GM12891 (cell line): ENCODE results near the gene ZNF532.

ENCODE experiments used
- DNase-seq: peaks from one replicate; pipeline ENCODE4 v3.0.0; 2011; ENCODE audit warnings: low spot score; ENCODE audit not compliant: insufficient read length
- FAIRE-seq: peaks from 2 replicates; lab custom pipeline; 2011; peaks lifted over from hg19 to GRCh38; lab: Jason Lieb, UNC
- PAX5 ChIP-seq: IDR thresholded peaks from 2 replicates; pipeline ENCODE4 v1.6.1; 2011; ENCODE audit warnings: low read length, moderate library complexity, mild to moderate bottlenecking; ENCODE audit not compliant: insufficient read depth, severe bottlenecking
- POLR2A ChIP-seq: IDR thresholded peaks from 2 replicates; pipeline ENCODE4 v1.6.1; 2011; ENCODE audit warnings: low read depth, low read length, control low read depth
- POLR2AphosphoS5 ChIP-seq: IDR thresholded peaks from 2 replicates; pipeline ENCODE4 v1.6.1; 2011; ENCODE audit warnings: low read depth, low read length, control low read depth
- POU2F2 ChIP-seq: IDR thresholded peaks from 2 replicates; pipeline ENCODE4 v1.6.1; 2011; ENCODE audit warnings: low read depth, mild to moderate bottlenecking, control low read depth, low read length, moderate library complexity
- SPI1 ChIP-seq: IDR thresholded peaks from 2 replicates; pipeline ENCODE4 v1.6.1; 2011; ENCODE audit warnings: low read depth, low read length, control low read depth
- TAF1 ChIP-seq: IDR thresholded peaks from 2 replicates; pipeline ENCODE4 v1.6.1; 2011; ENCODE audit warnings: low read depth, low read length, control low read depth

ZNF532 gene

GRCh38 chr18:58896268-58896667 lies 31.6 kb downstream of the ZNF532 start:
- DNase-seq (peak; percentile 34), FAIRE-seq (peak; percentile 94)
- no peak for TF ChIP-seq POLR2A
- TF ChIP-seq TAF1: no peak
- peak; percentile 36; the same call in 1 of the 2 replicates for TF ChIP-seq SPI1
- no peak for TF ChIP-seq PAX5
- TF ChIP-seq POLR2AphosphoS5: no peak
- peak; percentile 45; the same call in 1 of the 2 replicates for TF ChIP-seq POU2F2

- FAIRE-seq: no peak
- no peak for DNase-seq
- no peak for TF ChIP-seq POLR2AphosphoS5
- TF ChIP-seq SPI1: no peak
- TF ChIP-seq TAF1: no peak
- TF ChIP-seq POLR2A: no peak
- TF ChIP-seq PAX5: no peak
- TF ChIP-seq POU2F2: no peak
These were observed 32.2 kb downstream of the ZNF532 start for GRCh38 chr18:58896734-58897508.

GRCh38 chr18:58898010-58898799 lies 33.5 kb downstream of the ZNF532 start:
- DNase-seq: no peak
- peak; percentile 9 for FAIRE-seq
- no peak for TF ChIP-seq SPI1
- no peak for TF ChIP-seq POU2F2

- FAIRE-seq (no peak), DNase-seq (no peak)
- no peak for TF ChIP-seq POU2F2
- no peak for TF ChIP-seq PAX5
- TF ChIP-seq TAF1: no peak
- TF ChIP-seq POLR2A: no peak
- TF ChIP-seq POLR2AphosphoS5: no peak
- TF ChIP-seq SPI1: no peak
These were observed 35.5 kb downstream of the ZNF532 start for GRCh38 chr18:58900015-58900649.

- DNase-seq (no peak), FAIRE-seq (no peak)
- no peak for TF ChIP-seq POLR2A
- TF ChIP-seq SPI1: no peak
- no peak for TF ChIP-seq POU2F2
- TF ChIP-seq PAX5: no peak
- no peak for TF ChIP-seq POLR2AphosphoS5
- TF ChIP-seq TAF1: no peak
These were observed 36.5 kb downstream of the ZNF532 start for GRCh38 chr18:58901143-58901542.

GRCh38 chr18:58901783-58902182 lies 37.1 kb downstream of the ZNF532 start:
- no peak for FAIRE-seq
- TF ChIP-seq POLR2A (no peak), POU2F2 (no peak), PAX5 (no peak), POLR2AphosphoS5 (no peak), TAF1 (no peak), SPI1 (peak; percentile 69)
- DNase-seq: no peak

- no peak for DNase-seq
- TF ChIP-seq SPI1: no peak
- TF ChIP-seq TAF1: no peak
- TF ChIP-seq POU2F2: no peak
- FAIRE-seq: no peak
These were observed 38.3 kb downstream of the ZNF532 start for GRCh38 chr18:58902961-58903360.

- FAIRE-seq (no peak), DNase-seq (no peak)
- no peak for TF ChIP-seq POU2F2
- TF ChIP-seq PAX5: no peak
- TF ChIP-seq SPI1: no peak
- no peak for TF ChIP-seq POLR2AphosphoS5
- TF ChIP-seq POLR2A: no peak
- no peak for TF ChIP-seq TAF1
These were observed 38.9 kb downstream of the ZNF532 start for GRCh38 chr18:58903533-58903932.

GRCh38 chr18:58905777-58906428 lies 41.2 kb downstream of the ZNF532 start:
- no peak for DNase-seq
- no peak for FAIRE-seq
- TF ChIP-seq PAX5 (no peak), TAF1 (no peak), POU2F2 (no peak), POLR2A (no peak), POLR2AphosphoS5 (no peak), SPI1 (no peak)
